Karpas-422 (cell line): ENCODE data around the gene CYB561A3. TPM values are rescaled to one million over a fixed set of nuclear protein-coding genes. Genes with fewer than 3 reads are reported as not detected.

Source experiments
- DNase-seq: peaks from one replicate; pipeline ENCODE4 v3.0.0-alpha.2; 2015
- H2AFZ ChIP-seq: fragments of 200-600 bp; sonication (generic); 2 replicates; pipeline ENCODE4 v1.6.1; 2014; ENCODE audit warnings: antibody characterized with exemption, low read length, mixed read lengths
- H3K27ac ChIP-seq: fragments of 200-600 bp; sonication (generic); 2 replicates; pipeline ENCODE4 v1.5.1; 2014; ENCODE audit warnings: mild to moderate bottlenecking, low read length, moderate library complexity
- H3K27me3 ChIP-seq: fragments of 200-600 bp; sonication (generic); 2 replicates; pipeline ENCODE4 v1.6.1; 2014; ENCODE audit warnings: low read length, mixed read lengths
- H3K36me3 ChIP-seq: fragments of 200-600 bp; sonication (generic); 2 replicates; pipeline ENCODE4 v1.6.1; 2014; ENCODE audit warnings: low read length, mixed read lengths; ENCODE audit not compliant: insufficient read depth
- H3K4me1 ChIP-seq: fragments of 200-600 bp; sonication (generic); 2 replicates; pipeline ENCODE4 v1.6.1; 2014; ENCODE audit warnings: mild to moderate bottlenecking, low read length, mixed read lengths
- H3K4me2 ChIP-seq: fragments of 200-600 bp; sonication (generic); 2 replicates; pipeline ENCODE4 v1.6.1; 2014; ENCODE audit warnings: low read length, low read depth, mild to moderate bottlenecking; ENCODE audit not compliant: poor library complexity, severe bottlenecking
- H3K4me3 ChIP-seq: fragments of 200-600 bp; sonication (generic); 2 replicates; pipeline ENCODE4 v1.5.1; 2014; ENCODE audit warnings: mild to moderate bottlenecking, antibody characterized with exemption, low read length, mixed read lengths
- H3K79me2 ChIP-seq: fragments of 200-600 bp; sonication (generic); 2 replicates; pipeline ENCODE4 v1.6.1; 2014; ENCODE audit warnings: mild to moderate bottlenecking, low read length, mixed read lengths
- H3K9ac ChIP-seq: fragments of 200-600 bp; sonication (generic); 2 replicates; pipeline ENCODE4 v1.6.0; 2014; ENCODE audit warnings: low read length
- H3K9me2 ChIP-seq: fragments of 200-600 bp; sonication (generic), shearing (Covaris generic); replicated peaks from 2 replicates; pipeline ENCODE4 v1.6.0; 2014; ENCODE audit warnings: mild to moderate bottlenecking, low read length, moderate library complexity; ENCODE audit not compliant: insufficient read depth
- H3K9me3 ChIP-seq: fragments of 300-700, 200-600 bp; sonication (generic); 2 replicates; pipeline ENCODE4 v1.6.1; 2014; ENCODE audit warnings: low read length, mixed read lengths
- H4K20me1 ChIP-seq: fragments of 200-600 bp; sonication (generic); 2 replicates; pipeline ENCODE4 v1.6.1; 2014; ENCODE audit warnings: mild to moderate bottlenecking, antibody characterized with exemption, low read length, low read depth; ENCODE audit not compliant: insufficient read depth
- total RNA-seq: library from RNA; depleted of rRNA; stranded (reverse); fragments of >200 nt; shearing (Covaris generic); gene quantifications from 2 replicates; pipeline ENCODE4 v1.2.3, GENCODE V29; 2014; ENCODE audit warnings: low replicate concordance

Gene CYB561A3
- total RNA-seq, 1 experiment from 2014 or later: 51.3 TPM

GRCh38 chr11:61354208-61354607, 7.5 kb downstream of the CYB561A3 start:
- Histone ChIP-seq H4K20me1 (no peaks in the 10 kb centered on the region), H3K27ac (no peak overlapping the region), H3K79me2 (no peaks in the 10 kb centered on the region), H3K27me3 (no peaks in the 10 kb centered on the region), H3K9me3 (no peaks in the 10 kb centered on the region), H3K36me3 (peaks cover 11% of the 10 kb centered on the region; the same call in 1 of the 2 replicates), H3K4me1 (peaks cover 33% of the 10 kb centered on the region), H2AFZ (no peak overlapping the region), H3K4me2 (no peak overlapping the region), H3K4me3 (no peak overlapping the region), H3K9ac (no peak overlapping the region), H3K9me2 (no peaks in the 10 kb centered on the region)
- no peak for DNase-seq

- Histone ChIP-seq H3K4me1 (peaks cover 32% of the 10 kb centered on the region), H3K79me2 (no peaks in the 10 kb centered on the region), H3K4me2 (no peak overlapping the region), H3K27me3 (no peaks in the 10 kb centered on the region), H3K9me3 (no peaks in the 10 kb centered on the region), H3K36me3 (peaks cover 11% of the 10 kb centered on the region; the same call in 1 of the 2 replicates), H4K20me1 (no peaks in the 10 kb centered on the region), H2AFZ (no peak overlapping the region), H3K9me2 (no peaks in the 10 kb centered on the region), H3K27ac (peak overlapping the region; percentile 11), H3K9ac (no peak overlapping the region), H3K4me3 (no peak overlapping the region)
- no peak for DNase-seq
Observed at GRCh38 chr11:61353131-61354067, 8.3 kb downstream of the CYB561A3 start.

GRCh38 chr11:61352038-61352437, 9.6 kb downstream of the CYB561A3 start:
- no peaks in the 10 kb centered on the region for H3K27me3 ChIP-seq
- no peak for DNase-seq
- no peak overlapping the region for H3K27ac ChIP-seq
- H2AFZ ChIP-seq: no peak overlapping the region
- no peak overlapping the region for H3K4me3 ChIP-seq
- no peak overlapping the region for H3K4me2 ChIP-seq
- H3K4me1 ChIP-seq: peaks cover 21% of the 10 kb centered on the region
- H3K79me2 ChIP-seq: no peaks in the 10 kb centered on the region
- H3K9me3 ChIP-seq: no peaks in the 10 kb centered on the region
- H3K9ac ChIP-seq: no peak overlapping the region
- no peaks in the 10 kb centered on the region for H4K20me1 ChIP-seq
- H3K36me3 ChIP-seq: peaks cover 11% of the 10 kb centered on the region; the same call in 1 of the 2 replicates
- H3K9me2 ChIP-seq: no peaks in the 10 kb centered on the region

- H3K9me3 ChIP-seq: no peaks in the 10 kb centered on the region
- no peaks in the 10 kb centered on the region for H4K20me1 ChIP-seq
- no peak overlapping the region for H3K27ac ChIP-seq
- peaks cover 9% of the 10 kb centered on the region for H3K4me1 ChIP-seq
- H3K4me2 ChIP-seq: no peak overlapping the region
- no peak overlapping the region for H3K9ac ChIP-seq
- H3K79me2 ChIP-seq: no peaks in the 10 kb centered on the region
- H3K9me2 ChIP-seq: no peaks in the 10 kb centered on the region
- no peaks in the 10 kb centered on the region for H3K27me3 ChIP-seq
- H3K36me3 ChIP-seq: peaks cover 11% of the 10 kb centered on the region; the same call in 1 of the 2 replicates
- DNase-seq: no peak
- no peak overlapping the region for H2AFZ ChIP-seq
- no peak overlapping the region for H3K4me3 ChIP-seq
Observed at GRCh38 chr11:61350803-61351202, 10.9 kb downstream of the CYB561A3 start.

- Histone ChIP-seq H3K4me1 (peaks cover 6% of the 10 kb centered on the region; the same call in 1 of the 2 replicates), H3K4me3 (no peak overlapping the region), H3K9me3 (no peaks in the 10 kb centered on the region), H3K27me3 (no peaks in the 10 kb centered on the region), H3K4me2 (no peak overlapping the region), H3K9ac (no peak overlapping the region), H3K79me2 (no peaks in the 10 kb centered on the region), H3K9me2 (no peaks in the 10 kb centered on the region), H3K36me3 (peaks cover 11% of the 10 kb centered on the region; the same call in 1 of the 2 replicates), H4K20me1 (no peaks in the 10 kb centered on the region), H3K27ac (no peak overlapping the region), H2AFZ (no peak overlapping the region)
- DNase-seq: no peak
Observed at GRCh38 chr11:61350336-61350735, 11.3 kb downstream of the CYB561A3 start.

DNA sequence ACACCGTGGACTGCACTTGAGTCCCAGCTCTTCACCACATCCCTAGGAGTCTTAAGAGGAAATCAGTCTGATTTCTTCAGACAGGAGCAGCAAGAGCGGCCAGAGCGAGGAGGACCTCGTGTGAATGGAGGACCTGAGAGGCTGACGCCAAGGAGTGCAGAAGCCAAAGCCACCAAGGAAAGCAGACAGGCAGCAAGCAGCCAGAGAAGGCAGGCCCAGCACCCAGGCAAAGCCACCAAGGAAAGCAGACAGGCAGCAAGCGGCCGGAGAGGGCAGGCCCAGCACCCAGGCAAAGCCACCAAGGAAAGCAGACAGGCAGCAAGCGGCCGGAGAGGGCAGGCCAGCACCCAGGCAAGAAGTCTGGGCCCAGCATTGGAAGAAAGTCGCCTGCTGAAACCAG, 11.8 kb downstream of the CYB561A3 start:
- no peak overlapping the region for H3K9ac ChIP-seq
- peaks cover 11% of the 10 kb centered on the region; the same call in 1 of the 2 replicates for H3K36me3 ChIP-seq
- H2AFZ ChIP-seq: no peak overlapping the region
- H3K27ac ChIP-seq: no peak overlapping the region
- H4K20me1 ChIP-seq: no peaks in the 10 kb centered on the region
- no peak overlapping the region for H3K4me3 ChIP-seq
- H3K27me3 ChIP-seq: no peaks in the 10 kb centered on the region
- DNase-seq: no peak
- no peaks in the 10 kb centered on the region for H3K9me3 ChIP-seq
- H3K79me2 ChIP-seq: no peaks in the 10 kb centered on the region
- H3K4me1 ChIP-seq: peaks cover 6% of the 10 kb centered on the region; the same call in 1 of the 2 replicates
- no peaks in the 10 kb centered on the region for H3K9me2 ChIP-seq
- H3K4me2 ChIP-seq: no peak overlapping the region

- Histone ChIP-seq H3K79me2 (no peaks in the 10 kb centered on the region), H3K9me2 (no peaks in the 10 kb centered on the region), H3K4me3 (no peak overlapping the region), H3K9me3 (no peaks in the 10 kb centered on the region), H3K4me1 (peaks cover 6% of the 10 kb centered on the region; the same call in 1 of the 2 replicates), H3K27ac (no peak overlapping the region), H3K4me2 (no peak overlapping the region), H3K36me3 (peaks cover 11% of the 10 kb centered on the region; the same call in 1 of the 2 replicates), H3K9ac (no peak overlapping the region), H4K20me1 (no peaks in the 10 kb centered on the region), H2AFZ (no peak overlapping the region), H3K27me3 (no peaks in the 10 kb centered on the region)
- DNase-seq: no peak
Observed at GRCh38 chr11:61349189-61349751, 12.4 kb downstream of the CYB561A3 start.

DNA sequence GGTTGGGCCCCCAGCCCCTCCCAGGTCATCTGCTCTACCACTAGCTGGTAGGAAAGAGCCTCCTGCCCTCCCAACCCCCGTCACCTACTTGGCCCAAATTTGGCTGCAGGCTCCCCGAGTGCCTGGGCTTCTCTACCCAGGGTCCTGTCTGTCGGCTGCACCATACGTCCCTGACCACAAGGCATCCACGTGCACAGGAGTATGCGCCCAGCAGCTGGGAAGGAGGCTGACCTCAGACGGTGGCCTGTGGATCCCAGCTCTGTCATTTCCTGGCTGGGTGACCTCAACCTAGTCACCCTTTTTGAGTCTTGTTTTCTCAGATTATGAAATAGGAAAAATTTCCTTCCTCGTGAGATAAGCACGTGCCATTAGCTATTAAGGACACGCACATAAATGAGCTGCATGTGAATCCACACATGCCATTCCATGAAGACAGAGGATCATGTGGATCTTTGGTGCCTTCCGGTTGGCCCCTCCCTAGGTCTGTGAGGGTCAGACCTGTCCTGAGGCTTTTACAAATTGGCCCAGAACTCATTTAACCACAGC, 13.7 kb downstream of the CYB561A3 start:
- H3K9me2 ChIP-seq: no peaks in the 10 kb centered on the region
- no peaks in the 10 kb centered on the region for H4K20me1 ChIP-seq
- H3K4me1 ChIP-seq: no peaks in the 10 kb centered on the region
- H3K4me2 ChIP-seq: no peak overlapping the region
- no peak overlapping the region for H3K4me3 ChIP-seq
- no peaks in the 10 kb centered on the region for H3K27me3 ChIP-seq
- DNase-seq: no peak
- H3K9ac ChIP-seq: no peak overlapping the region
- H3K27ac ChIP-seq: no peak overlapping the region
- no peaks in the 10 kb centered on the region for H3K9me3 ChIP-seq
- H3K36me3 ChIP-seq: peaks cover 5% of the 10 kb centered on the region; the same call in 1 of the 2 replicates
- H2AFZ ChIP-seq: no peak overlapping the region
- no peaks in the 10 kb centered on the region for H3K79me2 ChIP-seq
